Panc1 (cell line): ENCODE data around the gene ATXN10.

Experiments
- POLR2AphosphoS5 ChIP-seq: IDR thresholded peaks from 2 replicates; pipeline ENCODE4 v1.6.1; 2012; ENCODE audit warnings: mild to moderate bottlenecking, low read depth, low read length, moderate library complexity
- TF ChIP-seq, protein P1 (sequence below): fragments of 450-650 bp; IDR thresholded peaks from 2 replicates; pipeline ENCODE4 v1.5.1; 2017; ENCODE audit warnings: mild to moderate bottlenecking
- TF ChIP-seq, protein P2 (sequence below), 2 experiments: IDR thresholded peaks; 2 replicates each; pipeline ENCODE4 v1.6.1; 2011 to 2012; ENCODE audit warnings: low read depth in 2 of 2, control low read depth in 1 of 2, low read length in 1 of 2, mild to moderate bottlenecking in 1 of 2, moderate library complexity in 1 of 2; ENCODE audit not compliant: insufficient read depth in 1 of 2

DNA sequence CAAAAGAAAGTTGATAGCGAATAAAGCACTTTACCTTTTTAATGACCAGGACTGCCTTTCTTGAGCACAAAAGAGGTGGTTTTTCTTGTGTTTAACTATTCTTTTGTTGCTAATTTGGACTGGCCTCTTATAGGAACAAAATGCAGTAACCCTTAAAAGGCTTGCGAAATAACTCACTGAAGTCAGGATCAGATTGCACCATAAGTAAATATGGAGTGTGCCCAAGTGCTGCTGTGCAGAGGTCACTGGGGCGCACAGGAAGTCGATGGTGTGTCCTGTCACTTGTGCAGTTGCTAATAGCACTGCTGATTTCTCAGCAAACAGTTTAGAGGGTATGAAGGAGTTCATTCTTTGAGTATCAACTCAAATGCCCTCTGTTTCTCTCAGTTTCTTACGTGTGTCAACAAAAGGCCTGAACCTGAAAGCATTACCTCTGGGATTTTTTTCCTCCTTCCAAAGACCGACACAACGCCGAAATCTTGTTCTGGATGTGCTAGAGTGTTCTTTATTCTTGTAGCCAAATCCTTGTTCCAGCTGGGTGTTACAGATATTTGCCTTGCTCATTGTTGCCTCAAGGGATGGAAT, 71.3 kb downstream of the ATXN10 start:
- TF ChIP-seq, protein P1, sequence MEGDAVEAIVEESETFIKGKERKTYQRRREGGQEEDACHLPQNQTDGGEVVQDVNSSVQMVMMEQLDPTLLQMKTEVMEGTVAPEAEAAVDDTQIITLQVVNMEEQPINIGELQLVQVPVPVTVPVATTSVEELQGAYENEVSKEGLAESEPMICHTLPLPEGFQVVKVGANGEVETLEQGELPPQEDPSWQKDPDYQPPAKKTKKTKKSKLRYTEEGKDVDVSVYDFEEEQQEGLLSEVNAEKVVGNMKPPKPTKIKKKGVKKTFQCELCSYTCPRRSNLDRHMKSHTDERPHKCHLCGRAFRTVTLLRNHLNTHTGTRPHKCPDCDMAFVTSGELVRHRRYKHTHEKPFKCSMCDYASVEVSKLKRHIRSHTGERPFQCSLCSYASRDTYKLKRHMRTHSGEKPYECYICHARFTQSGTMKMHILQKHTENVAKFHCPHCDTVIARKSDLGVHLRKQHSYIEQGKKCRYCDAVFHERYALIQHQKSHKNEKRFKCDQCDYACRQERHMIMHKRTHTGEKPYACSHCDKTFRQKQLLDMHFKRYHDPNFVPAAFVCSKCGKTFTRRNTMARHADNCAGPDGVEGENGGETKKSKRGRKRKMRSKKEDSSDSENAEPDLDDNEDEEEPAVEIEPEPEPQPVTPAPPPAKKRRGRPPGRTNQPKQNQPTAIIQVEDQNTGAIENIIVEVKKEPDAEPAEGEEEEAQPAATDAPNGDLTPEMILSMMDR = no peak
- no peak for TF ChIP-seq POLR2AphosphoS5
- TF ChIP-seq, protein P2, sequence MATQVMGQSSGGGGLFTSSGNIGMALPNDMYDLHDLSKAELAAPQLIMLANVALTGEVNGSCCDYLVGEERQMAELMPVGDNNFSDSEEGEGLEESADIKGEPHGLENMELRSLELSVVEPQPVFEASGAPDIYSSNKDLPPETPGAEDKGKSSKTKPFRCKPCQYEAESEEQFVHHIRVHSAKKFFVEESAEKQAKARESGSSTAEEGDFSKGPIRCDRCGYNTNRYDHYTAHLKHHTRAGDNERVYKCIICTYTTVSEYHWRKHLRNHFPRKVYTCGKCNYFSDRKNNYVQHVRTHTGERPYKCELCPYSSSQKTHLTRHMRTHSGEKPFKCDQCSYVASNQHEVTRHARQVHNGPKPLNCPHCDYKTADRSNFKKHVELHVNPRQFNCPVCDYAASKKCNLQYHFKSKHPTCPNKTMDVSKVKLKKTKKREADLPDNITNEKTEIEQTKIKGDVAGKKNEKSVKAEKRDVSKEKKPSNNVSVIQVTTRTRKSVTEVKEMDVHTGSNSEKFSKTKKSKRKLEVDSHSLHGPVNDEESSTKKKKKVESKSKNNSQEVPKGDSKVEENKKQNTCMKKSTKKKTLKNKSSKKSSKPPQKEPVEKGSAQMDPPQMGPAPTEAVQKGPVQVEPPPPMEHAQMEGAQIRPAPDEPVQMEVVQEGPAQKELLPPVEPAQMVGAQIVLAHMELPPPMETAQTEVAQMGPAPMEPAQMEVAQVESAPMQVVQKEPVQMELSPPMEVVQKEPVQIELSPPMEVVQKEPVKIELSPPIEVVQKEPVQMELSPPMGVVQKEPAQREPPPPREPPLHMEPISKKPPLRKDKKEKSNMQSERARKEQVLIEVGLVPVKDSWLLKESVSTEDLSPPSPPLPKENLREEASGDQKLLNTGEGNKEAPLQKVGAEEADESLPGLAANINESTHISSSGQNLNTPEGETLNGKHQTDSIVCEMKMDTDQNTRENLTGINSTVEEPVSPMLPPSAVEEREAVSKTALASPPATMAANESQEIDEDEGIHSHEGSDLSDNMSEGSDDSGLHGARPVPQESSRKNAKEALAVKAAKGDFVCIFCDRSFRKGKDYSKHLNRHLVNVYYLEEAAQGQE (IDR thresholded peaks at IDR 0.05; ENCODE audit: insufficient read depth in 1 of 2, low read depth in 2 of 2, low read length in 1 of 2) = no peak
